AG09309 (cell line): ENCODE results near the gene HLA-G.

Source experiments
- DNase-seq: peaks from one replicate; pipeline ENCODE4 v3.0.0-alpha.2; 2010; ENCODE audit warnings: low read depth
- H3K4me3 ChIP-seq: 2 replicates; pipeline ENCODE4 v1.5.1; 2011; ENCODE audit warnings: mild to moderate bottlenecking, low read depth, low read length, moderate library complexity; ENCODE audit not compliant: control insufficient read depth
- TF ChIP-seq, protein P1 (sequence below): IDR thresholded peaks from 2 replicates; pipeline ENCODE4 v1.5.1; 2011; ENCODE audit warnings: mild to moderate bottlenecking, low read depth, low read length, inconsistent platforms; ENCODE audit not compliant: insufficient read depth, control insufficient read depth; ENCODE audit errors: missing control alignments

HLA-G gene

DNA sequence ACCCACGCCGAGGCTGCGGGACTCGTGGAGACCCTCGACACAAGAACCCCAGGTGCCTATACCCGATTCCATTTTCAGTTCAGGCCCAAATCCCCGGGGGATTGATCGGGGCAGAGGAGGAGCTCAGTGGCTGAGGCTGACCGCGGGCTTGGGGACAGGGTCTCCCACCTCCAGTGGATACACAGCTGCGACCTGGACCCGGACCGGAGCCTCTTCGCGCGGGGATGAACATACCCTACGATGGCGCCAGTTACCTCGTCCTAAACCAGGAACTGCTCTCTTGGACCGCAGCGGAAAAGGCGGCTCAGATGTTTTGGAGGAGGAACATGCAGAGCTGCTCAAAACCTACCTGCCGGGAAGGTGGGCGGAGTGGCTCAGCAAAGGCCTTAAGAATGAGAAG, 27.4 kb upstream of the HLA-G start:
- TF ChIP-seq, protein P1, sequence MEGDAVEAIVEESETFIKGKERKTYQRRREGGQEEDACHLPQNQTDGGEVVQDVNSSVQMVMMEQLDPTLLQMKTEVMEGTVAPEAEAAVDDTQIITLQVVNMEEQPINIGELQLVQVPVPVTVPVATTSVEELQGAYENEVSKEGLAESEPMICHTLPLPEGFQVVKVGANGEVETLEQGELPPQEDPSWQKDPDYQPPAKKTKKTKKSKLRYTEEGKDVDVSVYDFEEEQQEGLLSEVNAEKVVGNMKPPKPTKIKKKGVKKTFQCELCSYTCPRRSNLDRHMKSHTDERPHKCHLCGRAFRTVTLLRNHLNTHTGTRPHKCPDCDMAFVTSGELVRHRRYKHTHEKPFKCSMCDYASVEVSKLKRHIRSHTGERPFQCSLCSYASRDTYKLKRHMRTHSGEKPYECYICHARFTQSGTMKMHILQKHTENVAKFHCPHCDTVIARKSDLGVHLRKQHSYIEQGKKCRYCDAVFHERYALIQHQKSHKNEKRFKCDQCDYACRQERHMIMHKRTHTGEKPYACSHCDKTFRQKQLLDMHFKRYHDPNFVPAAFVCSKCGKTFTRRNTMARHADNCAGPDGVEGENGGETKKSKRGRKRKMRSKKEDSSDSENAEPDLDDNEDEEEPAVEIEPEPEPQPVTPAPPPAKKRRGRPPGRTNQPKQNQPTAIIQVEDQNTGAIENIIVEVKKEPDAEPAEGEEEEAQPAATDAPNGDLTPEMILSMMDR = no peak
- no peak for DNase-seq
- no peak overlapping the region for H3K4me3 ChIP-seq

- TF ChIP-seq, protein P1 = no peak
- no peak overlapping the region for H3K4me3 ChIP-seq
- DNase-seq = no peak
Observed at GRCh38 chr6:29806387-29806786, 21.2 kb upstream of the HLA-G start.

- TF ChIP-seq, protein P1 = no peak
- no peak for DNase-seq
- no peak overlapping the region for H3K4me3 ChIP-seq
Observed at GRCh38 chr6:29809249-29809648, 18.4 kb upstream of the HLA-G start.

- H3K4me3 ChIP-seq = no peak overlapping the region
- TF ChIP-seq, protein P1 = no peak
- no peak for DNase-seq
Observed at GRCh38 chr6:29810371-29810770, 17.3 kb upstream of the HLA-G start.

- TF ChIP-seq, protein P1 = no peak
- no peak overlapping the region for H3K4me3 ChIP-seq
- DNase-seq = no peak
Observed at GRCh38 chr6:29811377-29811776, 16.2 kb upstream of the HLA-G start.

GRCh38 chr6:29813066-29813465, 14.6 kb upstream of the HLA-G start:
- TF ChIP-seq, protein P1 = no peak
- no peak overlapping the region for H3K4me3 ChIP-seq
- DNase-seq = no peak

GRCh38 chr6:29813809-29814208, 13.8 kb upstream of the HLA-G start:
- TF ChIP-seq, protein P1 = no peak
- no peak for DNase-seq

More at GRCh38 chr6:29813809-29814208, 13.8 kb upstream of the HLA-G start:
- no peak overlapping the region for H3K4me3 ChIP-seq
